Transverse colon (tissue), 4 donors: ENCODE results near the gene CRYGS. TPM values are rescaled to one million over a fixed set of nuclear protein-coding genes. Genes with fewer than 3 reads are reported as not detected.

Experiments
- DNase-seq: peaks from one replicate; pipeline ENCODE4 v3.0.0-alpha.2; 2019
- H3K27ac ChIP-seq, 4 donors: fragments of 200-600 bp; sonication (generic); 2 replicates each; pipeline ENCODE4 v1.5.1; 2016 to 2018; ENCODE audit warnings: inconsistent platforms in 4 of 4
- H3K27me3 ChIP-seq: fragments of 200-600 bp; sonication (generic); 2 replicates; pipeline ENCODE4 v1.5.1; 2017; ENCODE audit warnings: inconsistent platforms
- H3K36me3 ChIP-seq, 4 donors: fragments of 200-600 bp; sonication (generic); 2 replicates each; pipeline ENCODE4 v1.5.1; 2017 to 2019; ENCODE audit warnings: inconsistent platforms in 4 of 4
- H3K4me1 ChIP-seq, 4 donors: fragments of 200-600 bp; sonication (generic); 2 replicates each; pipeline ENCODE4 v1.5.1; 2017 to 2020; ENCODE audit warnings: inconsistent platforms in 4 of 4
- H3K4me3 ChIP-seq, 4 donors: fragments of 200-600 bp; sonication (generic); 1 replicate in 1 of 4; 2 replicates in 3 of 4; pipeline versions ENCODE4 v1.5.1 to v1.6.1; 2017 to 2019; ENCODE audit warnings: inconsistent platforms in 4 of 4
- H3K9me3 ChIP-seq, 2 donors: fragments of 200-600 bp; sonication (generic); 2 replicates each; pipeline ENCODE4 v1.5.1; 2017 to 2019; ENCODE audit warnings: inconsistent platforms in 2 of 2
- EP300 ChIP-seq: sonication (generic); formaldehyde crosslinking; IDR thresholded peaks from one replicate; pipeline ENCODE4 v1.6.1; 2017; ENCODE audit warnings: antibody characterized with exemption, low read depth
- POLR2A ChIP-seq: fragments of 450-650 bp; IDR thresholded peaks from one replicate; pipeline ENCODE4 v1.6.1; 2016; ENCODE audit warnings: antibody characterized with exemption, mild to moderate bottlenecking, moderate library complexity
- POLR2AphosphoS5 ChIP-seq, 3 donors: sonication (generic); formaldehyde crosslinking; IDR thresholded peaks; one replicate each; pipeline ENCODE4 v1.6.1; 2016; ENCODE audit warnings: antibody characterized with exemption in 3 of 3
- WGBS, 2 donors: methylation state at CpG; one replicate each; pipeline ENCODE4 v1.1.5; 2018; ENCODE audit warnings: low coverage in 1 of 2; 5-methylcytosine and 5-hydroxymethylcytosine counted together
- in situ Hi-C, 4 donors: fragments of 200-750 bp; cut with MboI; loops; one replicate each; pipeline versions ENCODE4 v1.15.0 to v1.15.1; 2017; ENCODE audit warnings: low sequenced_read_pairs in 3 of 4, low pct_ligation_motif_present in 1 of 4, low pct_unique_long_range_greater_than_20kb in 1 of 4
- intact Hi-C: fragments of 100-400 bp; cut with DNase I; formaldehyde crosslinking; loops from one replicate; pipeline ENCODE4 v1.15.1; 2023; ENCODE audit warnings: low total_unique reads
- total RNA-seq, 4 donors: library from RNA; depleted of rRNA; stranded (reverse); fragments of >200 nt; gene quantifications; one replicate each; pipeline ENCODE4 v1.1.0, GENCODE V29; 2016
- TF ChIP-seq, protein P1 (sequence below), 5 experiments: fragments of 200-600 bp in 3 of 5; fragments of 450-650 bp in 2 of 5; sonication (generic) in 3 of 5; IDR thresholded peaks; 1 replicate in 2 of 5; 2 replicates in 3 of 5; pipeline ENCODE4 v1.5.1; 2016 to 2017; ENCODE audit warnings: antibody characterized with exemption in 5 of 5, inconsistent platforms in 3 of 5, mild to moderate bottlenecking in 2 of 5, moderate library complexity in 1 of 5

The CRYGS gene
- total RNA-seq, 4 donors from 2014 or later = 2.2 to 60.7 (median 4.4) TPM; not detected in 1

DNA sequence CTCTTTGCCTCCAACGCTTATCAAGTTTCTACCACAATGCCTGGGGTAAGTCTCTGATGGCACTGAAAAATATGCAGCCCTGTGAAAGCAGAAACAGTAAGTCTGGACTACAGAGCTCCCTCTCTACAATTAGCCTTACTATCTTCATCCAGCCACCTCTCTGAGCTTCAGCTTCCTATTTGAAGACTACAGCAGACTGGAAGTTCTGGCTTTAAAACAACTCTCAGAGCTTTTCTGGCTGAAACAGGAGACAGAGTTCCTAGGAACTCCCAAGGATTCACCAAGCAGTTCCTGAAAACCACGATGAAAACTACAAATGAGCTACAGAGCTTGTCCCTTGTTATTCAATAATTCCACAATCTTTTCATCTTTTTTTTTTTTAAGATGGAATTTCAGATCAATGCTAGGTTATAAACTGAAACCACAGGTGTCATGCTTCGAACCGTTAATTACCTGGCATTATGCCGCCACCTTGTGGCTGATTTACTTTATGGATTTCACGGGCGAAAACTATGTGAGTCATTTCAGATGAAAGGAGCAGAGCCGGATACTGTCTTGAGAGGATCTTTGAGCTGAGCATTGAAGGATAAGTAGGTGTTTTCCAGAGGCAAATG is 3.9 kb downstream of the CRYGS start:
- H3K27ac ChIP-seq = no peak overlapping the region
- H3K9me3 ChIP-seq = no peaks in the 10 kb centered on the region
- intact Hi-C loops = loop anchor here (10.0 kb wide), 1 partner anchor 566 kb away; no protein-coding TSS in a partner anchor
- in situ Hi-C loops = loop anchor here in 2 of 4 donors (10.0 to 25.0 kb wide), 2 partner anchors 286 to 553 kb away; no protein-coding TSS in a partner anchor
- TF ChIP-seq POLR2AphosphoS5 (IDR thresholded peaks at IDR 0.05) (no peak), EP300 (no peak), POLR2A (no peak)
- TF ChIP-seq, protein P1, sequence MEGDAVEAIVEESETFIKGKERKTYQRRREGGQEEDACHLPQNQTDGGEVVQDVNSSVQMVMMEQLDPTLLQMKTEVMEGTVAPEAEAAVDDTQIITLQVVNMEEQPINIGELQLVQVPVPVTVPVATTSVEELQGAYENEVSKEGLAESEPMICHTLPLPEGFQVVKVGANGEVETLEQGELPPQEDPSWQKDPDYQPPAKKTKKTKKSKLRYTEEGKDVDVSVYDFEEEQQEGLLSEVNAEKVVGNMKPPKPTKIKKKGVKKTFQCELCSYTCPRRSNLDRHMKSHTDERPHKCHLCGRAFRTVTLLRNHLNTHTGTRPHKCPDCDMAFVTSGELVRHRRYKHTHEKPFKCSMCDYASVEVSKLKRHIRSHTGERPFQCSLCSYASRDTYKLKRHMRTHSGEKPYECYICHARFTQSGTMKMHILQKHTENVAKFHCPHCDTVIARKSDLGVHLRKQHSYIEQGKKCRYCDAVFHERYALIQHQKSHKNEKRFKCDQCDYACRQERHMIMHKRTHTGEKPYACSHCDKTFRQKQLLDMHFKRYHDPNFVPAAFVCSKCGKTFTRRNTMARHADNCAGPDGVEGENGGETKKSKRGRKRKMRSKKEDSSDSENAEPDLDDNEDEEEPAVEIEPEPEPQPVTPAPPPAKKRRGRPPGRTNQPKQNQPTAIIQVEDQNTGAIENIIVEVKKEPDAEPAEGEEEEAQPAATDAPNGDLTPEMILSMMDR (IDR thresholded peaks at IDR 0.05) = peak; percentile 72 to 87 (median 79)
- WGBS, 2 donors = 8 to 13% methylated on average over 8 of the region's 8 CpGs
- H3K27me3 ChIP-seq = no peaks in the 10 kb centered on the region
- peak; percentile 78 for DNase-seq
- H3K36me3 ChIP-seq = peaks cover 0 to 9% (median 3%) of the 10 kb centered on the region in 4 donors
- no peak overlapping the region for H3K4me3 ChIP-seq
- H3K4me1 ChIP-seq = peaks cover 0 to 5% (median 2%) of the 10 kb centered on the region in 4 donors

DNA sequence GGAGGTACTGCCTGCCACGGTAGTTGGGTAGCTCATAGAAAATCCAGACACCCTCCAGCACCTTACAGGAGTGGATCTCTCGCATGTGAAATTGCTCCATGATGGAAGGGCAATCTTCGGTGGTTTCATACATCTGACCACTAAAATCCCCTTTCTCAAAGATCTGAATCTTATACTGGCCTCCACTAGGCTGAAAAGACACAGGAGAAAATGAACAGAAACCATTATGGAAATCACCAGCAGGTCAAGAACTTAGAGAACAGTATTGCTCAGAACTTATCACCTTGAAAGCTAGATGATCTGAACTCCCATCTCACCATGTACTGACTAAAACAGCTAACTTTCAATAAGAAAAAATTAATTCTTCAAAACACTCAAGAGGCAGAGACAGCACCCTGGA is 5.4 kb downstream of the CRYGS start:
- no peak overlapping the region for H3K4me3 ChIP-seq
- H3K27me3 ChIP-seq = no peaks in the 10 kb centered on the region
- TF ChIP-seq, protein P1 (IDR thresholded peaks at IDR 0.05) = no peak
- TF ChIP-seq POLR2AphosphoS5 (IDR thresholded peaks at IDR 0.05) (no peak), EP300 (no peak), POLR2A (no peak)
- no peaks in the 10 kb centered on the region for H3K9me3 ChIP-seq
- peaks cover 0 to 3% (median under 1%) of the 10 kb centered on the region in 4 donors for H3K36me3 ChIP-seq
- 78% methylated on average over 3 of the region's 3 CpGs; no CpG with 5 or more reads in 1 of the 2 donors for WGBS, 2 donors
- peaks cover 0 to 9% (median 2%) of the 10 kb centered on the region in 4 donors for H3K4me1 ChIP-seq
- H3K27ac ChIP-seq = no peak overlapping the region
- intact Hi-C loops = no loop called here
- in situ Hi-C loops = loop anchor here (5.0 to 25.0 kb wide), 6 partner anchors 274 to 564 kb away; no protein-coding TSS in a partner anchor
- DNase-seq = no peak

DNA sequence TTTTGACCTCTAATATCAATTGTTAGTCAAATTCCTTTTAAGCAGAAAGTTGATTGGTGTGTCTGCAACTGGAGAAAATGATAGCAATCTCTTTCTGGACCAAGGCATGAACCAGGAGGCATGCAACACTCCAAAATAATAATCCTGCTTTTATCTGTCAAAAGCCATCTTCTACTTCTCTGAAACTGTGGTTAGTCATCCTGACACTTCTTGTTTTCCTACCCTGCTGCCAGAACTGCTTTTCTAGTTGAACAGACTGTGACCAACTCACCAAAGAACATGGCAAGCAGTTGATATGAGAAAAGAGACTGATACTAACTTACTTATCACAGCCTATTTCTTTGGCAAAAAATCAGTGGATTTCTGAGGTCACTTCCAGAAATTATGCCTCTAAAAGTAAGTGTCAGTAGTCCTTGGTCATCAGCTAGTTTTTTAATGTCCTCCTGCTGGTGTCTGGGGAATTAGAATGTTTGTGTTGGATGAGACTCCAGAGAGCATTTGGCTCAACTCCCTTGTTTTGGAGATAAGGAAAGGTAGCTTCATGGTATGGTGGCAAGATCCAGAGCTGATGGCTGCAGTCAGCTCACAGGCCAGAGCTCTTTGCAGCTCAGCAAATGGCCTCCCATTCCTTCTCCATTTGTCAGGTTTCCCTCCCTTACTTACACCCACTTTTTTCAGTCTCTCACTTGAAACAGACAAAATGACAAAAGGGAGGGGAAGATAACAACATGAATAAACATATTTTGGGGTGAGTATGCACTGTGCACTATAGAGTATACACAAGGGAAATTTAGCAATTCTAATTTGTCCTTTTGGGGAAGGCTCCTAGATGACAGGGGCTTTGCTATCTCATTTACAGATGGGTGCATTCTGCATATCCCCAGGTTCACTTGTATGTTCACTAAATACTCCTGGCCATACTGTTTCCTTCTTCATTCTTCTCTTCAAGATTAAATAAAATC is 7.0 kb downstream of the CRYGS start:
- DNase-seq = no peak
- H3K4me1 ChIP-seq = peaks cover 0 to 11% (median 2%) of the 10 kb centered on the region in 4 donors
- H3K27ac ChIP-seq = no peak overlapping the region
- TF ChIP-seq, protein P1 (IDR thresholded peaks at IDR 0.05) = no peak
- TF ChIP-seq POLR2A = no peak
- no peak for TF ChIP-seq EP300
- TF ChIP-seq POLR2AphosphoS5 (IDR thresholded peaks at IDR 0.05) = no peak
- H3K4me3 ChIP-seq = no peak overlapping the region
- H3K36me3 ChIP-seq = no peaks in the 10 kb centered on the region
- H3K9me3 ChIP-seq = no peaks in the 10 kb centered on the region
- in situ Hi-C loops (loop anchor here (5.0 to 25.0 kb wide), 6 partner anchors 272 to 562 kb away; no protein-coding TSS in a partner anchor), intact Hi-C loops (no loop called here)
- no peaks in the 10 kb centered on the region for H3K27me3 ChIP-seq

DNA sequence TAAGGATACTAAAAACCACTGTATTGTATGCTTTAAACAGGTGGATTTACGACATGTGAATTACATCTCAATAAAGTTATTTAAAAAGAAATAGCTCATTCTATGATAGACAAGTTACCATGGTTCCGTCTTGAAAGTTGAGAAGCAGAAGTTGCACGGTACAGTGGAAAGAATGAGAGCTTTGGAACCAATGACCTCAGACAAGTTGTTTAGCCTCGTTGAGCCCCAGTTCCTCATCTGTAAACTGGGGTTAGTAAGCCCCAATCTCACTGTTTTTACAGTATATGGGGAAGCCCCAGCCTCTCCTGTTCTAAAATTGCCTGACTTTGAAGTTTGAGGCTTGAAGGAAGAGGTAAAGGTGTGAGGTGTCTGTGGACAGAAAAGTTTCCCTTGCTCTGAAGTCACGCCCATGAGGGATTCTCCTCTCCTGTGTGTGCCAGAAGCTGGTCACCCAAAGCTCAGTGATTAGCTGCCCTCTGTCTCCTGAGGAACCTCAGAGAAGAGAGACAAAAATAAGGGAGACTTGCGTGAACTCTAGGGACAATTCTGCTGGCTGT is 10.0 kb downstream of the CRYGS start:
- Histone ChIP-seq H3K9me3 (no peaks in the 10 kb centered on the region), H3K4me3 (no peak overlapping the region), H3K27ac (no peak overlapping the region), H3K27me3 (no peaks in the 10 kb centered on the region), H3K4me1 (peaks cover 0 to 7% (median 0%) of the 10 kb centered on the region in 4 donors), H3K36me3 (no peaks in the 10 kb centered on the region)
- WGBS, 2 donors = 26 to 44% methylated on average over 5 to 6 of the region's 6 CpGs
- TF ChIP-seq, protein P1 (IDR thresholded peaks at IDR 0.05) = no peak
- TF ChIP-seq EP300 (no peak), POLR2AphosphoS5 (IDR thresholded peaks at IDR 0.05) (no peak)
- intact Hi-C loops (no loop called here), in situ Hi-C loops (loop anchor here (10.0 to 25.0 kb wide), 4 partner anchors 269 to 559 kb away; no protein-coding TSS in a partner anchor)
- no peak for DNase-seq
